ENCODE measurements around the gene RRP1B. TPM values are rescaled to one million over a fixed set of nuclear protein-coding genes. Genes with fewer than 3 reads are reported as not detected.
A peak's percentile ranks its signal among the peaks of the same experiment; 100 is the strongest.

The RRP1B gene
- total RNA-seq, 4 donors from 2014 or later: 17.4 to 22.0 (median 20.8) TPM

- H3K9me3 ChIP-seq: no peaks in the 10 kb centered on the region
- no peak for TF ChIP-seq EP300 (IDR thresholded peaks at IDR 0.05)
- no peak for TF ChIP-seq POLR2AphosphoS5 (IDR thresholded peaks at IDR 0.05)
- TF ChIP-seq POLR2A (IDR thresholded peaks at IDR 0.05; ENCODE audit: low read depth): no peak
- no peak for TF ChIP-seq CTCF (IDR thresholded peaks at IDR 0.05)
- H3K27me3 ChIP-seq: peaks cover 0 to 4% (median 0%) of the 10 kb centered on the region in 4 donors
- no peak overlapping the region for H3K27ac ChIP-seq (replicated peaks in 1 of 4)
- no peak overlapping the region for H3K4me3 ChIP-seq
- H3K36me3 ChIP-seq: no peaks in the 10 kb centered on the region
- WGBS: 87% methylated on average over 13 of the region's 13 CpGs
- DNase-seq (ENCODE audit: extremely low spot score): no peak
- intact Hi-C loops (cut with DNase I): loop anchor here (5.0 kb wide), 2 partner anchors 55 to 75 kb away; no protein-coding TSS in a partner anchor
- peaks cover 28 to 35% (median 34%) of the 10 kb centered on the region in 4 donors for H3K4me1 ChIP-seq
Observed at GRCh38 chr21:43717166-43717853, 58.0 kb downstream of the RRP1B start.

DNA sequence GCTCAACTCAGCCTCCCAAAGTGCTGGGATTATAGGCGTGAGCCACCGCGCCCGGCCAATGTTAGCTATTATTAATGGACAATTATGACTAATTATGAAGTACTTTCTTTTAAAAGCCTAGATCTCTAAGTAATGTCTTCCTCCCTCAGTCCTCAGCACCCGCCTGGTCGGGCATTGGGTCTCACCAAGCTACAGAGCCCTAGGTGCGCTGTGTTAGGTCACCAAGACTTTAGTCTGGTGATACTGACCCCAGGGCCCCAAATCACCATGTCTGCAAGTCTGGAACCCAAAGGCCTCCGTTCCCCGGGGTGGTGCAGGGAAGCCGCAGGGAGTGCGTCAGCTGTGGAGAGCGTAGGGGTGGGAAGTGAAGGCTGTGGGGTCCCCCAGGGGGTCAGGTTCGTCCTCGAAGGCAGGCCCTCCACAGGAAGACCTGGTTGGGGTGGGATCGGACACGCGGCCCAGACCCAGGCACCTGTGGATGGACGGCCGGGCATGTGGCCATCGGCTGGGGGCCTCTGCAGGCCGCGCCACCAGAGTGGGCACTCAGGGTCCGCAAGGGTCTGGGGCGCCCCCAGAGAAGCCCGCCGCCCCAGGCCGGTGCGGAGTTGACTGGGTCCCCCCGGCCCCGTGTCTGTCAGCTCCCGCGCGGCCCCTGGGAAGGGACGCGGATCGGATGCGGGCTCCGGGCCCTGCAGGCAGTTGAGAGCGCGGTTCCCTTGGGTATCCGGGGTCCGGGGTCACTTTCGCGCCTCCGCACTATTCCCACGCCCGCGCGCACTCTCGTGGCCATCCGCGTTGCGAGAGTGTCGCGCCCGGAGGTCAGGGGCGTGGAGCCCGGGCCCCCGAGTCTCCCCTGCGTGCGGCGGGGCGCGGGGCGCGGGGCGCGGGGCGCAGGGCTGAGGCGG is 58.9 kb downstream of the RRP1B start:
- Histone ChIP-seq H3K9me3 (no peaks in the 10 kb centered on the region), H3K4me3 (peak overlapping the region; percentile 84 to 95 (median 88)), H3K36me3 (no peaks in the 10 kb centered on the region), H3K4me1 (peaks cover 28 to 38% (median 36%) of the 10 kb centered on the region in 4 donors), H3K27me3 (peaks cover 0 to 4% (median 0%) of the 10 kb centered on the region in 4 donors), H3K27ac (replicated peaks in 1 of 4) (peak overlapping the region; percentile 81 to 88 (median 84))
- TF ChIP-seq EP300 (IDR thresholded peaks at IDR 0.05) (no peak), CTCF (IDR thresholded peaks at IDR 0.05) (no peak), POLR2AphosphoS5 (IDR thresholded peaks at IDR 0.05) (no peak), POLR2A (IDR thresholded peaks at IDR 0.05; ENCODE audit: low read depth) (no peak)
- WGBS: 60% methylated on average over 24 of the region's 70 CpGs
- no peak for DNase-seq (ENCODE audit: extremely low spot score)
- intact Hi-C loops (cut with DNase I): loop anchor here (5.0 kb wide), 2 partner anchors 56 to 74 kb away; no protein-coding TSS in a partner anchor

- H3K4me3 ChIP-seq: peak within 1 kb of the TSS; percentile 84 to 95 (median 88)
- peak in 1 of 3 experiments; percentile 16 for TF ChIP-seq CTCF (IDR thresholded peaks at IDR 0.05)
- no peak for TF ChIP-seq EP300 (IDR thresholded peaks at IDR 0.05)
- TF ChIP-seq POLR2A (IDR thresholded peaks at IDR 0.05; ENCODE audit: low read depth): peak; percentile 87
- TF ChIP-seq POLR2AphosphoS5 (IDR thresholded peaks at IDR 0.05): peak; percentile 75 to 84
- peaks cover 0 to 4% (median 0%) of the 10 kb centered on the region in 4 donors for H3K27me3 ChIP-seq
- H3K36me3 ChIP-seq: peaks cover 0 to 8% (median 7%) of the 10 kb centered on the region in 4 donors
- peak; percentile 95 for DNase-seq (ENCODE audit: extremely low spot score)
- peaks cover 28 to 38% (median 36%) of the 10 kb centered on the region in 4 donors for H3K4me1 ChIP-seq
- intact Hi-C loops (cut with DNase I): loop anchor here (5.0 kb wide), 2 partner anchors 57 to 73 kb away; no protein-coding TSS in a partner anchor
- no peaks in the 10 kb centered on the region for H3K9me3 ChIP-seq
- peak within 1 kb of the TSS; percentile 81 to 88 (median 84) for H3K27ac ChIP-seq (replicated peaks in 1 of 4)
- 0% methylated on average over 2 of the region's 117 CpGs for WGBS
Observed at GRCh38 chr21:43718872-43719747, 59.8 kb downstream of the RRP1B start, which contains the start of gene PDXK. Gene PDXK (plus strand): TSS chr21:43719129. CDS start chr21:43719295, 166 bp downstream.
